Neural cell (in vitro differentiated cells): ENCODE results near the gene SLC26A2.

Source experiments
- EP300 ChIP-seq: fragments of 450-650 bp; conservative IDR thresholded peaks from 2 replicates; pipeline ENCODE4 v1.6.1; 2014; ENCODE audit warnings: antibody characterized with exemption, mild to moderate bottlenecking, moderate library complexity; ENCODE audit not compliant: poor library complexity, severe bottlenecking
- EZH2 ChIP-seq: fragments of 200-600, 300-800 bp; shearing (Covaris generic), sonication (generic); IDR thresholded peaks from 2 replicates; pipeline ENCODE4 v1.6.1; 2014; ENCODE audit warnings: antibody characterized with exemption, low read length, borderline replicate concordance, mild to moderate bottlenecking; ENCODE audit not compliant: insufficient read depth, poor library complexity, severe bottlenecking
- MXI1 ChIP-seq: fragments of 450-650 bp; conservative IDR thresholded peaks from 2 replicates; pipeline ENCODE4 v1.6.1; 2014; ENCODE audit warnings: antibody characterized with exemption, mild to moderate bottlenecking; ENCODE audit not compliant: poor library complexity, severe bottlenecking
- POLR2AphosphoS5 ChIP-seq: IDR thresholded peaks from 2 replicates; pipeline ENCODE4 v1.6.1; 2012
- REST ChIP-seq: IDR thresholded peaks from 2 replicates; pipeline ENCODE4 v1.6.1; 2012; ENCODE audit warnings: borderline replicate concordance
- SMC3 ChIP-seq: fragments of 450-650 bp; conservative IDR thresholded peaks from 2 replicates; pipeline ENCODE4 v1.6.1; 2014; ENCODE audit warnings: antibody characterized with exemption, mild to moderate bottlenecking, moderate library complexity; ENCODE audit not compliant: poor library complexity
- TF ChIP-seq, protein P1 (sequence below): fragments of 450-650 bp; IDR thresholded peaks from 2 replicates; pipeline ENCODE4 v1.5.1; 2014; ENCODE audit warnings: antibody characterized with exemption, mild to moderate bottlenecking, moderate library complexity; ENCODE audit not compliant: poor library complexity, severe bottlenecking

DNA sequence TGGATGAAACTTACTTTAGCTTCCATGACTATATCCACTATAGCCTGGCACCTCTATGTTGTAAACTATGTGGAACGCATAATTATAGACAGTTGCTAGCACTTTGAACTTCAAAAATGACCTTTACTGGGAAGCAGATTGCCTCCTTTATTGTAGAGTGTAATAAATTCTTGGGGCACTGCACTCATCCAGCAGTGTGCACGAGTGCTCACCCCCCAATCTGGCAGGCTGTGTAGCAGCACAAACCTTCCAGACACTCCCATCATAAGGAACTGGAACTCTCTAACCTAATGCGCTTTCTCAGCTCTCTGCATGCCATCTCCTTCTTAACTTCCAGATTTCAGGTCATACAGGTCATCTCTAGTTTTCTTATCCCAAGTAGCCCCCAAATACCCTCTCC, 14.4 kb upstream of the SLC26A2 start:
- TF ChIP-seq, protein P1, sequence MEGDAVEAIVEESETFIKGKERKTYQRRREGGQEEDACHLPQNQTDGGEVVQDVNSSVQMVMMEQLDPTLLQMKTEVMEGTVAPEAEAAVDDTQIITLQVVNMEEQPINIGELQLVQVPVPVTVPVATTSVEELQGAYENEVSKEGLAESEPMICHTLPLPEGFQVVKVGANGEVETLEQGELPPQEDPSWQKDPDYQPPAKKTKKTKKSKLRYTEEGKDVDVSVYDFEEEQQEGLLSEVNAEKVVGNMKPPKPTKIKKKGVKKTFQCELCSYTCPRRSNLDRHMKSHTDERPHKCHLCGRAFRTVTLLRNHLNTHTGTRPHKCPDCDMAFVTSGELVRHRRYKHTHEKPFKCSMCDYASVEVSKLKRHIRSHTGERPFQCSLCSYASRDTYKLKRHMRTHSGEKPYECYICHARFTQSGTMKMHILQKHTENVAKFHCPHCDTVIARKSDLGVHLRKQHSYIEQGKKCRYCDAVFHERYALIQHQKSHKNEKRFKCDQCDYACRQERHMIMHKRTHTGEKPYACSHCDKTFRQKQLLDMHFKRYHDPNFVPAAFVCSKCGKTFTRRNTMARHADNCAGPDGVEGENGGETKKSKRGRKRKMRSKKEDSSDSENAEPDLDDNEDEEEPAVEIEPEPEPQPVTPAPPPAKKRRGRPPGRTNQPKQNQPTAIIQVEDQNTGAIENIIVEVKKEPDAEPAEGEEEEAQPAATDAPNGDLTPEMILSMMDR, result no peak
- TF ChIP-seq MXI1 (no peak), SMC3 (no peak), REST (no peak), POLR2AphosphoS5 (no peak), EZH2 (no peak), EP300 (no peak)
